Measurements from ENCODE around the gene RYR1.

Gene RYR1

GRCh38 chr19:38632476-38633213 is 199.2 kb downstream of the RYR1 start:
- Histone ChIP-seq H3F3A (ENCODE audit: insufficient read depth, low read length) (no peaks in the 10 kb centered on the region; the same call in 1 of the 2 replicates), H3K4me2 (ENCODE audit: low read depth, low read length) (no peak overlapping the region), H3K4me1 (ENCODE audit: low read length) (peaks cover 6% of the 10 kb centered on the region), H3K27me3 (replicated peaks; ENCODE audit: insufficient read depth, low read length) (no peaks in the 10 kb centered on the region), H3K9me3 (replicated peaks; ENCODE audit: insufficient read depth, low read length) (no peaks in the 10 kb centered on the region), H2AFZ (ENCODE audit: low read length) (no peak overlapping the region), H3K36me3 (replicated peaks; ENCODE audit: insufficient read depth, low read length) (no peaks in the 10 kb centered on the region), H3K79me2 (ENCODE audit: low read length) (no peaks in the 10 kb centered on the region), H3K27ac (ENCODE audit: low read length) (no peak overlapping the region), H3K9me2 (replicated peaks; ENCODE audit: insufficient read depth, low read length) (no peaks in the 10 kb centered on the region), H3K9ac (ENCODE audit: low read length) (no peak overlapping the region), H3K4me3 (ENCODE audit: low read length) (no peak overlapping the region), H4K20me1 (ENCODE audit: insufficient read depth, low read length) (no peaks in the 10 kb centered on the region)
- no peak for DNase-seq
- no peak for TF ChIP-seq CTCF (IDR thresholded peaks at IDR 0.05; ENCODE audit: low read length)
- TF ChIP-seq EZH2phosphoT487 (IDR thresholded peaks at IDR 0.05; ENCODE audit: low read length), result no peak
- no peak for TF ChIP-seq EZH2 (optimal IDR thresholded peaks at IDR 0.05; ENCODE audit: low read depth, low read length)

- no peak overlapping the region for H3K27ac ChIP-seq (ENCODE audit: low read length)
- TF ChIP-seq EZH2 (optimal IDR thresholded peaks at IDR 0.05; ENCODE audit: low read depth, low read length) (no peak), CTCF (IDR thresholded peaks at IDR 0.05; ENCODE audit: low read length) (peak; percentile 88), EZH2phosphoT487 (IDR thresholded peaks at IDR 0.05; ENCODE audit: low read length) (no peak)
- H3K9me2 ChIP-seq (replicated peaks; ENCODE audit: insufficient read depth, low read length), result no peaks in the 10 kb centered on the region
- no peaks in the 10 kb centered on the region for H3K79me2 ChIP-seq (ENCODE audit: low read length)
- H3K36me3 ChIP-seq (replicated peaks; ENCODE audit: insufficient read depth, low read length), result no peaks in the 10 kb centered on the region
- H3K27me3 ChIP-seq (replicated peaks; ENCODE audit: insufficient read depth, low read length), result no peaks in the 10 kb centered on the region
- no peak overlapping the region for H3K4me3 ChIP-seq (ENCODE audit: low read length)
- H2AFZ ChIP-seq (ENCODE audit: low read length), result no peak overlapping the region
- H4K20me1 ChIP-seq (ENCODE audit: insufficient read depth, low read length), result no peaks in the 10 kb centered on the region
- no peaks in the 10 kb centered on the region for H3K9me3 ChIP-seq (replicated peaks; ENCODE audit: insufficient read depth, low read length)
- H3K4me1 ChIP-seq (ENCODE audit: low read length), result peaks cover 6% of the 10 kb centered on the region
- no peak overlapping the region for H3K4me2 ChIP-seq (ENCODE audit: low read depth, low read length)
- DNase-seq, result peak; percentile 54
- H3K9ac ChIP-seq (ENCODE audit: low read length), result no peak overlapping the region
- no peaks in the 10 kb centered on the region; the same call in 1 of the 2 replicates for H3F3A ChIP-seq (ENCODE audit: insufficient read depth, low read length)
Measured at GRCh38 chr19:38634757-38635482, 201.4 kb downstream of the RYR1 start.

- no peaks in the 10 kb centered on the region for H4K20me1 ChIP-seq (ENCODE audit: insufficient read depth, low read length)
- peaks cover 6% of the 10 kb centered on the region for H3K4me1 ChIP-seq (ENCODE audit: low read length)
- H3F3A ChIP-seq (ENCODE audit: insufficient read depth, low read length), result no peaks in the 10 kb centered on the region; the same call in 1 of the 2 replicates
- no peak overlapping the region for H2AFZ ChIP-seq (ENCODE audit: low read length)
- no peak overlapping the region for H3K4me3 ChIP-seq (ENCODE audit: low read length)
- H3K36me3 ChIP-seq (replicated peaks; ENCODE audit: insufficient read depth, low read length), result no peaks in the 10 kb centered on the region
- no peak for DNase-seq
- H3K4me2 ChIP-seq (ENCODE audit: low read depth, low read length), result no peak overlapping the region
- H3K9me2 ChIP-seq (replicated peaks; ENCODE audit: insufficient read depth, low read length), result no peaks in the 10 kb centered on the region
- no peaks in the 10 kb centered on the region for H3K9me3 ChIP-seq (replicated peaks; ENCODE audit: insufficient read depth, low read length)
- H3K27me3 ChIP-seq (replicated peaks; ENCODE audit: insufficient read depth, low read length), result no peaks in the 10 kb centered on the region
- no peak overlapping the region for H3K27ac ChIP-seq (ENCODE audit: low read length)
- TF ChIP-seq EZH2 (optimal IDR thresholded peaks at IDR 0.05; ENCODE audit: low read depth, low read length) (no peak), CTCF (IDR thresholded peaks at IDR 0.05; ENCODE audit: low read length) (no peak), EZH2phosphoT487 (IDR thresholded peaks at IDR 0.05; ENCODE audit: low read length) (no peak)
- H3K79me2 ChIP-seq (ENCODE audit: low read length), result no peaks in the 10 kb centered on the region
- H3K9ac ChIP-seq (ENCODE audit: low read length), result no peak overlapping the region
Measured at GRCh38 chr19:38635483-38636399, 202.2 kb downstream of the RYR1 start.

Measured in MM.1S (cell line).